Body of pancreas (tissue), 4 donors: ENCODE measurements around the gene ARPC5.

Source experiments
- POLR2A ChIP-seq, 3 donors: fragments of 450-650 bp; IDR thresholded peaks; one replicate each; pipeline ENCODE4 v1.6.1; 2016; ENCODE audit warnings: antibody characterized with exemption in 3 of 3, mild to moderate bottlenecking in 2 of 3
- TF ChIP-seq, protein P1 (sequence below), 7 experiments: fragments of 450-650 bp in 4 of 7; fragments of 200-600 bp in 3 of 7; sonication (generic) in 3 of 7; IDR thresholded peaks; one replicate each; pipeline ENCODE4 v1.5.1; 2016 to 2019; ENCODE audit warnings: antibody characterized with exemption in 7 of 7

DNA sequence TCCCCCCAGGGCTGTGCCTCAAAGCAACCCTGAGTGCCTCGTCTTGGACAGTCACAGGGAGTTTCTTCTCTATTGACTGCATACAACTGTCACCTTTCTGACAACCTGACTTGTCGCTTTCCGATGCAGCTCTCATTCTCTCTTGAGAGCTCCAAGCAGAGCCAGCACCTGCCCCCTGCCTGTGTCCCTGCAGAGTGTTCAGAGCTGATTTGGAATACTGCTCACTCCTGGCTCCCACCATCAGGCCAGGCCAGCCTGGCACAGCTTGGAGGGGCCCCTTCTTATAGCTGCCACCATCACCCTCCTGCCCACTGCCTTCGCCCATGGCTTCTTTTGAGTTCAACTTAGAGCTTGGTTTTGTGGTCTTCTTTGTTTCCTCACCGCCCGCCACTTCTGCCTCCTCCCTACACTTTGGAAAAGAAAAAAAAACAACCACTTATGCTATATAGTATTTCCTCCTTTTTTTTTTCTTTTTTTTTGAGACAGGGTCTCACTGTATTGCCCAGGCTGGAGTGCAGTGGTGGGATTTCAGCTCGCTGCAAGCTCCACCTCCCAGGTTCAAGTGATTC, 57.6 kb downstream of the ARPC5 start:
- TF ChIP-seq POLR2A (IDR thresholded peaks at IDR 0.05) = no peak
- TF ChIP-seq, protein P1, sequence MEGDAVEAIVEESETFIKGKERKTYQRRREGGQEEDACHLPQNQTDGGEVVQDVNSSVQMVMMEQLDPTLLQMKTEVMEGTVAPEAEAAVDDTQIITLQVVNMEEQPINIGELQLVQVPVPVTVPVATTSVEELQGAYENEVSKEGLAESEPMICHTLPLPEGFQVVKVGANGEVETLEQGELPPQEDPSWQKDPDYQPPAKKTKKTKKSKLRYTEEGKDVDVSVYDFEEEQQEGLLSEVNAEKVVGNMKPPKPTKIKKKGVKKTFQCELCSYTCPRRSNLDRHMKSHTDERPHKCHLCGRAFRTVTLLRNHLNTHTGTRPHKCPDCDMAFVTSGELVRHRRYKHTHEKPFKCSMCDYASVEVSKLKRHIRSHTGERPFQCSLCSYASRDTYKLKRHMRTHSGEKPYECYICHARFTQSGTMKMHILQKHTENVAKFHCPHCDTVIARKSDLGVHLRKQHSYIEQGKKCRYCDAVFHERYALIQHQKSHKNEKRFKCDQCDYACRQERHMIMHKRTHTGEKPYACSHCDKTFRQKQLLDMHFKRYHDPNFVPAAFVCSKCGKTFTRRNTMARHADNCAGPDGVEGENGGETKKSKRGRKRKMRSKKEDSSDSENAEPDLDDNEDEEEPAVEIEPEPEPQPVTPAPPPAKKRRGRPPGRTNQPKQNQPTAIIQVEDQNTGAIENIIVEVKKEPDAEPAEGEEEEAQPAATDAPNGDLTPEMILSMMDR (IDR thresholded peaks at IDR 0.05) = no peak
